ENCODE data around the gene ZNF226.
"Not testable (repeated sequence)": the region's sequence is repeated elsewhere in the genome, so short reads cannot be mapped to it uniquely, and the experiment has no call there.

ZNF226 gene

DNA sequence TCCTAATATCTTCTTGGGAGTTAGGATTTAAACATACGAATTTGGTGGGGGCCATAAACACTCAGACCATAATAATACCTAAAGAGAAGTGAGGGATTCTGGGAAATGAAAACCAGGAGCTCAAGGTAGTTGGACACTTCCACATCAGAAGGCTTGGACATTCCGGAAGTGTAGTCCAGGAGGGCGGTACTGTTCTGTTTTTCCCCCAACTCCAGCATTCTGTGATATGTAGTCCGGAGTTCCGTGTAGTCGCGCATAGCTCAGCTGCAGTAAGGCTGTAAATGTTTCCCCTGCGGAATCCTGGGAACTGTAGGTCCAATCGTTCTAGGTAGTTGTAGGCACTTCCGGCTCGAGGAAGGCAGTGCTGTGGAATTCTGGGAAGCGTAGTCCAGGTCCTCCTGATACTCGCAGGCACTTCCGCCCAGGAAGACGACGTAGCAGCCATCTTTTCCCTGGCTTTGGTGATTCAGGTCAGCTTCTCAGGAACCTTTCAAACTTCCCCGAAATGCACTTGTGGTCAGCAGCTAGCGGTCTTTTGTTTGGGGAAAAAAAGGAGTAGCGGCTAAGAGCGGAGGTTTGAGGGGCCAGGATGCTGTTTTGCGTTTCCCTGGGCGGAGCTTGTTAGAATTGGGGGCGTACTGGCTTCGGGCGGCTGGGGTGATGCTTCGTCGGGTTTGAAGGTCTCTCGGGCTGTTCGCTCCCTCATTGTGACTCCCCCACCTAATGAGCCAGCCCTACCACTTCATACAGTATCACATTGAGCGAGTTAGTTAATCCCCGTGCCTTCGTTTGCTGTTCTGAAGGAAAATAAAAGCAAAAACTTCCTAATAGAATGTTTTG lies at the start of gene ZNF226:
Gene ZNF226, plus strand, starts transcription at position 428 of the 840 bp plus-strand sequence. CDS start 4,981 bp downstream, outside the sequence.
- DNase-seq = peak; percentile 91

DNA sequence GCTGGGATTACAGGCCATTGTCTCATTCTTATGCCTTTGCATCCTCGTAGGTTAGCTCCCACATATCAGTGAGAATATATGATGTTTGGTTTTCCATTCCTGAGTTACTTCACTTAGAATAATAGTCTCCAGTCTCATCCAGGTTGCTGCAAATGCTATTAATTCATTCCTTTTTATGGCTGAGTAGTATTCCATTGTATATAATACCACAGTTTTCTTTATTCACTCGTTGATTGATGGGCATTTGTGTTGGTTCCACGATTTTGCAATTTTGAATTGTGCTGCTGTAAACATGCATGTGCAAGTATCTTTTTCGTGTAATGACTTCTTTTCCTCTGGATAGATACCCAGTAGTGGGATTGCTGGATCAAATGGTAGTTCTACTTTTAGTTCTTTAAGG lies 43.7 kb upstream of the ZNF226 start:
- DNase-seq = not testable (repeated sequence)

- DNase-seq = no peak
Observed at GRCh38 chr19:44131955-44132354, 32.9 kb upstream of the ZNF226 start.

- DNase-seq = peak; percentile 69 to 81
Observed at GRCh38 chr19:44141191-44142058, 23.5 kb upstream of the ZNF226 start, which contains the start of gene ZNF234. ZNF234 (plus strand) TSS chr19:44141554; CDS start chr19:44144633, 3,079 bp downstream.

DNA sequence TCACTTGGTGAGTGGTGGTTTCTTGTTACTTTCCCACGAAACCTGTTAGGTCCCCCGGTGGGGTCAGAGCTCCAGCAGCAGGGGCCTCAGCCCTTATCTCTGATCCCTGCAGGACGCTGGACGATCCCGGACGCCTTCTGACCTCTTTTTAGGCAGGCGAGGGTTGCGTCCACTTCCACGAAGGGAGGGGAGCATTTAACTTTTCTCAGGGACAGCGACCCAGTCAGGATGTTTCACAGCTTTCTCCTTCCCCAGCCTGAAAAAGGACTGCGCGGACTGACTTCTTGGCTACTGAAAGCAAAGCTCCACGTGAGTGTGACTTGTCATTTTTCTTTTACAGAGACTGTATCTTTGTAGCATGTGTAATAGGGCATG lies 22.9 kb upstream of the ZNF226 start:
- DNase-seq = no peak

DNA sequence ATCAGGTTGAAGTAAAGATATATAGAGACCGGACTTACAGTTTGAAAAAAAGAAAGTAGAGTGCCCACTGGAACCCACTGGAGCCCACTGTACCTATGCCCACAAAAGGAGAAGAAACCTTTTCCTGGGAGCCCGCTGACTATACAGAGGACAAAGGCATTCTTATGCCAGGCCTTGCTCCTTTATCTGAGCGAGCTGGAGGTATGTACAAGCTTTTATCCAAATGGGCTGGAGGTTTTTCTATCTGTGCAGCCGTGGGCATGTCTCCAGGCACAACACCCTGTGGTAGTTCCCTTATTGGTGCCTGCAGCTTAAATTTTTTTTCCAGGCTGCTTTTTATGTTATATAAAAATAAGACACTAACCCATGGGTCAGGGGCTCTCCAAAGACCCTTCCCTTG lies 15.1 kb upstream of the ZNF226 start:
- no peak for DNase-seq

DNA sequence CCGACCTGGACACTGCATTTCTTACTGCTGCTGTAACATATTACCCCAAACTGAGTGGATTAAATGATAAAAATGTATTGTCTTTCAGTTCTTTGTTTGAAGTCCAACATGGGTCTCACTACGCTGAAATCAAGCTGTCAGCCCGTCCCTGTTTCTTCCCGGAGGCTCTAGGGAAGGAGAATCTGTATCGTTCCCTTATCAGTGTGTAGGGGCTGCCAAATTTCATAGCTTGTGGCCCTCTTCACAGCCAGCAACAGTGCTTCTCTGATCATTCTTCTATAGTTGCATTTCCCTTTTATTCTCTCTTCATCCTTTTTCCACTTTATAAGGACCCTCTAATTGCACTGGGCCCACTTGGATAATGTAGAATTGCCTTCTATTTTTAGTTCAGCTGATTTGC lies 13.4 kb upstream of the ZNF226 start:
- no peak for DNase-seq

GRCh38 chr19:44156475-44156874 lies 8.4 kb upstream of the ZNF226 start:
- no peak for DNase-seq

GRCh38 chr19:44163789-44164188 lies 1.1 kb upstream of the ZNF226 start:
- no peak for DNase-seq

GRCh38 chr19:44164327-44164672 lies 600 bp upstream of the ZNF226 start:
- no peak for DNase-seq

DNA sequence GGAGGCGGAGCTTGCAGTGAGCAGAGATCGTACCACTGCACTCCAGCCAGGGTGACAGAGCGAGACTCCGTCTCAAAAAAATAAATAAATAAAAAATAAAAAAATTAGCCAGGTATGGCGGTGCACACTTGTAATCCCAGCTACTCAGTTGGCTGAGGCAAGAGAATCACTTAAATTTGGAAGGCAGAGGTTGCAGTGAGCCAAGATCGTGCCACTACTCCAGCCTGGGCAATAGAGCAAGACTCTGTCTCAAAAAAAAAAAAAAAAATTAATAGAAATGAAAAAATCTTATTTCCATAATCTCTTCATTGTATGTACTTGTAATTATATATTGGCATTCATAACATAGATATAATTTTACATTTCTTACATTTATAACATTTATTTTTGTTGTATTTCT lies 5.8 kb downstream of the ZNF226 start:
- DNase-seq = not testable (repeated sequence)

- no peak for DNase-seq
Observed at GRCh38 chr19:44176590-44176989, 11.7 kb downstream of the ZNF226 start.

GRCh38 chr19:44180968-44181367 lies 16.1 kb downstream of the ZNF226 start:
- no peak for DNase-seq

GRCh38 chr19:44182145-44182544 lies 17.2 kb downstream of the ZNF226 start:
- DNase-seq = no peak

- no peak for DNase-seq
Observed at GRCh38 chr19:44190020-44190419, 25.1 kb downstream of the ZNF226 start.

DNA sequence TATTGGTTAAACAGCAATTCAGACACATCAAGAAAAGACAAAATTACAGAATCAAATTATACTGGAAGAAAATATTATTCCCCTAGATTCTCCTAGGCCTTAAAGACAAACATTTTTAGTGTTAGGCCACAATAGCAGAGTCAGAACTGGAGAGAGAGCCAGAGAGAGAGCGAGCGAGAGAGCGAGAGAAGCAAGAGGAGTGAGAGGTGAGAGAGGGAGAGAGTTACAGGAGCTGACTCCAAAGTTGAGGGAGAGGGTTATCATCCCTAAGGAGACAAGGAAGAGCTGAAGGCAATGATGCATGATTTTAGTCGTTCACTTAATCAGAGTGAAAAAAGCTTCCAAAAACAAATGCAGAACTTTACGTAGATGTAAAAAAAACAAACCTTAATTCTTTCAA lies 27.2 kb downstream of the ZNF226 start:
- no peak for DNase-seq

DNA sequence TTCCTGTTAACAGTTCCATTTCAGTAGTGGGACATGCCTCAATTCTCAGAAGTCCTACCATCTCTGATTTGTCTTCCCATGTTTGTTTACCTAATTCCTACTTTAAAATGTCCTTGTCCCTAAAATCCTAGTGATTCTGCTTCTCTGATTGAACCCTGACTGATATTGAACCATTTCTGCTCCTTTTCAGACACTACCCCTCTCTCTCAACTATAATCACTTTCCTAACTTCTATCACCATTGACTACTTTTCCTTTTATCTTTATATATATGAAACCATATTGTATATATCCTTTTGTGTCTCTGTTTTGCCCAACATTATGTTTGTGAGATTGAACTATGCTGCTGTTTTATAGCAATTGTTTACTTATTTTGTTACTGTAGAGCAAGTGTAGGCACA lies 31.9 kb downstream of the ZNF226 start:
- no peak for DNase-seq

- no peak for DNase-seq
Observed at GRCh38 chr19:44202470-44202869, 37.6 kb downstream of the ZNF226 start.

DNA sequence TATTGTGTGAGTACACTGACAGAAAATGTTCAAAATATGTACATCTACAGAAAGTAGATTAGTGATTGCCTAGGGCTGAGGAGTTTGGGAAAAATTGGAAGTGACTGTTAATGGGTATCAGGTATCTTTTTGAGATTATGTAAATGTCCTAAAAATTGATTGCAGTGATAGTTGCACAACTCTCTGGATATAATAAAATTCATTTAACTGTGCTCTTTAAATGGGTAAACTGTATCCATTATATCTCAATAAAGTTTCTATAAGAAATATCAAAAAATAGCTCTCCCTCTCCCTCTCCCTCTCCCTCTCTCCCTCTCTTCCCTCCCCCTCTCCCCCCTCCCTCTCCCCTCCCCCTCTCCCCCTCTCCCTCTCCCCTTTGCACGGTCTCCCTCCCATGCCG lies 38.1 kb downstream of the ZNF226 start:
- no peak for DNase-seq

- DNase-seq = not testable (repeated sequence)
Observed at GRCh38 chr19:44203877-44204276, 39.0 kb downstream of the ZNF226 start.

DNA sequence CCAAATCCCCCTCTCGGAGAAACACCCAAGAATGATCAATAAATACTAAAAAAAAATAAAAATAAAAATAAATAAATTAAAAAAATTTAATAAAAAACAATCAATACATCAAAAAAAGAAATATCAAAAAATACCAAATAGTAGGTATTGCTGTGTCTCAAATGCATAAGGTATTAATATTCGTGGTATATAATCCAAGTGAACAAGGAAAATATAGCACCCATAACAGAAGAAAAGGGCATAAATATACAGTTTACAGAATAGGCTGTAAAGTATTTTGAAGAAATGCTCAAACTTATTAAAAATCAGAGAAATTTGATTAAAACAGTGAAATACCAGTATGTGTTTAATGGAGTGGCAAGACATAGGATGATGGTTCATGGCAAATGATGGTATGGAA lies 39.9 kb downstream of the ZNF226 start:
- no peak for DNase-seq

DNA sequence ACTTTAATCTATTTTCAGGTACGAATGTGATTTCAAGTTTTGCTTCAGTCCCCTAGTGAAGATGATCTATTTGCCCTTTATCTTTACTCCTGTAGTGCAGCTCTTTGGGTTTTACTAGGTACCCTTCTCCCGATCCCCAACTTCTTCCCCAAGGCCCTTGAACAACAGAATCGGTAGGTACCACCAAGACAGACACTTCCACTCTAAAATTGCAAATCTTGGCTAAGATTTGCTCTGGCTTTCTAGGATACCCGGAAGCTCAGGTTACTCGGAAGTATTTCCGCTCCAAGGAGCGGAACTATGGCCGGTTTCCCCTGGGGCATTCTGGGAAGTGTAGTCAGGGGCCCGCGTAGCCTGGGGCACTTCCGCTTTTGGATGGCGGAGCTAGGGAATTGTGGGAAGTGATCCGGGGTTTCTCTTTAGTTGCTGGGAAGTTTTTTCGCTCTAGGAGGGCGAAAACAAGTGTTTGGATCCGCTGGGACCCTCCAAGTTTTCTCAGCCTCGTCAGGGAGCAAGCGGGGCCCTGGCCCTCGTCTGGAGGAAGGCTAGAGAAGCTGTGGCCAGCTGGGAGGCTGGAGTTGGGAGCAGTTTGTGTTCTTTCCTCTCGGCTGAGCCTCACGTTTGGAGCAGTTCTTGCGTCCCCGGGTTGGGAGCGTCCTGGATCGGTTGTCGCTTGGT lies 42.4 kb downstream of the ZNF226 start:
- peak; percentile 85 to 86 for DNase-seq

GRCh38 chr19:44212250-44212865 lies 47.5 kb downstream of the ZNF226 start, which contains the start of gene ZNF227:
ZNF227 (plus strand) TSS chr19:44212532; CDS start chr19:44217793, 5,261 bp downstream.
- peak; percentile 81 for DNase-seq
